HCT116 (cell line): ENCODE results near the gene PLA2G7. TPM values are rescaled to one million over a fixed set of nuclear protein-coding genes. Genes with fewer than 3 reads are reported as not detected.

ENCODE experiments used
- ATAC-seq: fragments of 200-7000 bp; cut with Tn5 transposase; 2 replicates; pipeline ENCODE4 v1.9.1; 2020; ENCODE audit warnings: mild to moderate bottlenecking, moderate library complexity
- BruUV-seq: library from RNA; stranded (reverse); fragments of 400-500 nt; replicated peaks from 2 replicates; lab custom pipeline; 2021; lab: Mats Ljungman, UMichigan
- CTCF ChIA-PET: fragments of 300-600 bp; sonication (Branson Sonifier 250); formaldehyde crosslinking; loops from one replicate; lab custom pipeline; 2021; ENCODE audit warnings: antibody characterized with exemption; lab: Charles Lee
- POLR2A ChIA-PET: fragments of 300-600, 350-600 bp; sonication (Branson Sonifier 250); formaldehyde crosslinking; loops from one replicate; lab custom pipeline; 2021; ENCODE audit warnings: antibody characterized with exemption; lab: Charles Lee
- RAD21 ChIA-PET, 2 experiments: fragments of 300-600 bp; sonication (Branson Sonifier 250); formaldehyde crosslinking; loops; one replicate each; lab custom pipeline; 2023; ENCODE audit warnings: low total read pairs in 2 of 2; ENCODE audit not compliant: uncharacterized antibody in 2 of 2, unreplicated experiment in 2 of 2, low non-redundant PET in 1 of 2; lab: Charles Lee
- DNase-seq: peaks from one replicate; pipeline ENCODE4 v3.0.0-alpha.2; 2010; ENCODE audit warnings: low read depth, low spot score
- H2AFZ ChIP-seq: fragments of 200-600 bp; shearing (Covaris generic), sonication (generic); 2 replicates; pipeline ENCODE4 v1.6.1; 2017; ENCODE audit warnings: low read depth, mixed run types, mixed read lengths, antibody characterized with exemption, low read length; ENCODE audit not compliant: poor library complexity, severe bottlenecking
- H3K27ac ChIP-seq: 2 replicates; pipeline ENCODE4 v1.5.1; 2012; ENCODE audit warnings: low read depth, low read length
- H3K27me3 ChIP-seq: fragments of 200-600 bp; sonication (generic); 2 replicates; pipeline ENCODE4 v1.6.1; 2016; ENCODE audit warnings: mixed run types, low read length, mixed read lengths; ENCODE audit not compliant: insufficient read depth
- H3K36me3 ChIP-seq, 2 experiments: fragments of 200-500 bp in 1 of 2; fragments of 200-600 bp in 1 of 2; sonication (Bioruptor generic) in 1 of 2; sonication (generic) in 1 of 2; 2 replicates each; pipeline versions ENCODE4 v1.5.1 to v1.6.1; 2014 to 2016; ENCODE audit warnings: low read length in 2 of 2, inconsistent platforms in 1 of 2, mixed read lengths in 1 of 2, mixed run types in 1 of 2; ENCODE audit not compliant: insufficient read depth in 2 of 2, control insufficient read depth in 1 of 2
- H3K4me1 ChIP-seq, 2 experiments: fragments of 200-600 bp in 1 of 2; sonication (generic) in 1 of 2; 2 replicates each; pipeline versions ENCODE4 v1.5.1 to v1.6.1; 2012 to 2017; ENCODE audit warnings: low read length in 2 of 2, inconsistent platforms in 1 of 2, mild to moderate bottlenecking in 1 of 2, mixed read lengths in 1 of 2, mixed run types in 1 of 2, moderate library complexity in 1 of 2; ENCODE audit not compliant: insufficient read depth in 2 of 2, control insufficient read depth in 1 of 2
- H3K4me2 ChIP-seq: fragments of 200-600 bp; sonication (generic); 2 replicates; pipeline ENCODE4 v1.6.1; 2017; ENCODE audit warnings: mixed run types, low read length, mixed read lengths
- H3K4me3 ChIP-seq, 2 experiments: fragments of 200-600 bp in 1 of 2; sonication (generic) in 1 of 2; replicated peaks in 1 of 2; 2 replicates each; pipeline ENCODE4 v1.5.1; 2011 to 2016; ENCODE audit warnings: low read length in 2 of 2, control low read depth in 1 of 2, low read depth in 1 of 2, mild to moderate bottlenecking in 1 of 2, mixed read lengths in 1 of 2, mixed run types in 1 of 2
- H3K79me2 ChIP-seq: fragments of 200-600 bp; sonication (generic); 2 replicates; pipeline ENCODE4 v1.6.1; 2017; ENCODE audit warnings: mild to moderate bottlenecking, mixed run types, low read length, moderate library complexity, mixed read lengths; ENCODE audit not compliant: insufficient read depth
- H3K9ac ChIP-seq: fragments of 200-600 bp; sonication (generic); 2 replicates; pipeline ENCODE4 v1.6.1; 2016; ENCODE audit warnings: low read length, mixed read lengths
- H3K9me2 ChIP-seq: fragments of 200-600 bp; sonication (generic), shearing (Covaris generic); 2 replicates; pipeline ENCODE4 v1.6.1; 2017; ENCODE audit warnings: mixed run types, mild to moderate bottlenecking, moderate library complexity; ENCODE audit not compliant: insufficient read depth
- H3K9me3 ChIP-seq, 2 experiments: fragments of 200-500 bp in 1 of 2; fragments of 200-600 bp in 1 of 2; sonication (Bioruptor generic) in 1 of 2; sonication (generic) in 1 of 2; 2 replicates each; pipeline ENCODE4 v1.6.1; 2014 to 2017; ENCODE audit warnings: low read length in 2 of 2, mixed read lengths in 2 of 2, inconsistent platforms in 1 of 2, low read depth in 1 of 2, mild to moderate bottlenecking in 1 of 2, mixed run types in 1 of 2, moderate library complexity in 1 of 2; ENCODE audit not compliant: control insufficient read depth in 1 of 2, insufficient read depth in 1 of 2
- H4K20me1 ChIP-seq: fragments of 200-600 bp; sonication (generic), shearing (Covaris generic); 2 replicates; pipeline ENCODE4 v1.6.1; 2017; ENCODE audit warnings: mixed run types, mild to moderate bottlenecking, moderate library complexity; ENCODE audit not compliant: insufficient read depth
- ATF3 ChIP-seq: IDR thresholded peaks from 2 replicates; pipeline ENCODE4 v1.6.1; 2012
- EGR1 ChIP-seq: IDR thresholded peaks from 2 replicates; pipeline ENCODE4 v1.6.1; 2012; ENCODE audit warnings: low read depth
- ELF1 ChIP-seq: IDR thresholded peaks from 2 replicates; pipeline ENCODE4 v1.6.1; 2012; ENCODE audit warnings: low read depth, borderline replicate concordance
- EZH2 ChIP-seq: fragments of 200-600 bp; sonication (generic); IDR thresholded peaks from 2 replicates; pipeline ENCODE4 v1.6.1; 2017; ENCODE audit warnings: antibody characterized with exemption, mixed run types
- EZH2phosphoT487 ChIP-seq: fragments of 200-600 bp; IDR thresholded peaks from 2 replicates; pipeline ENCODE4 v1.6.1; 2018; ENCODE audit warnings: antibody characterized with exemption, borderline replicate concordance
- FOSL1 ChIP-seq: IDR thresholded peaks from 2 replicates; pipeline ENCODE4 v1.6.1; 2012; ENCODE audit warnings: low read depth
- JUND ChIP-seq: IDR thresholded peaks from 2 replicates; pipeline ENCODE4 v1.6.1; 2012
- POLR2A ChIP-seq: IDR thresholded peaks from 2 replicates; pipeline ENCODE4 v1.7.0; 2011; ENCODE audit warnings: borderline replicate concordance; ENCODE audit not compliant: insufficient read depth, insufficient read length; ENCODE audit errors: extremely low read depth
- REST ChIP-seq: IDR thresholded peaks from 2 replicates; pipeline ENCODE4 v1.6.1; 2012; ENCODE audit warnings: low read depth
- SP1 ChIP-seq: IDR thresholded peaks from 2 replicates; pipeline ENCODE4 v1.6.1; 2012; ENCODE audit warnings: low read depth
- SRF ChIP-seq: IDR thresholded peaks from 2 replicates; pipeline ENCODE4 v1.6.1; 2012; ENCODE audit warnings: low read depth
- YY1 ChIP-seq: IDR thresholded peaks from 2 replicates; pipeline ENCODE4 v1.6.1; 2011; ENCODE audit warnings: low read length, low read depth, moderate library complexity, mild to moderate bottlenecking; ENCODE audit not compliant: insufficient replicate concordance; ENCODE audit errors: extremely low read depth
- ZBTB33 ChIP-seq: IDR thresholded peaks from 2 replicates; pipeline ENCODE4 v1.6.1; 2011; ENCODE audit warnings: mild to moderate bottlenecking, low read length, moderate library complexity; ENCODE audit not compliant: insufficient replicate concordance; ENCODE audit errors: extremely low read depth
- ZNF274 ChIP-seq: fragments of 200-500 bp; sonication (Bioruptor generic); IDR thresholded peaks from 2 replicates; pipeline ENCODE4 v1.6.1; 2014; ENCODE audit warnings: mild to moderate bottlenecking, low read depth, low read length, inconsistent platforms
- intact Hi-C: fragments of 100-400 bp; cut with micrococcal nuclease; formaldehyde crosslinking; loops from 2 replicates; pipeline ENCODE4 v1.10.0; 2022
- total RNA-seq: library from RNA; stranded (reverse); gene quantifications from one replicate; pipeline ENCODE4 v1.2.1, GENCODE V29; 2021; ENCODE audit not compliant: unreplicated experiment
- TF ChIP-seq, protein P1 (sequence below): IDR thresholded peaks from 2 replicates; pipeline ENCODE4 v1.6.1; 2012

The PLA2G7 gene
- total RNA-seq, 1 experiment from 2014 or later = 2.8 TPM

GRCh38 chr6:46711491-46711890, 23.7 kb downstream of the PLA2G7 start:
- POLR2A ChIA-PET = no interaction called here
- BruUV-seq = no TSS peak

More at GRCh38 chr6:46711491-46711890, 23.7 kb downstream of the PLA2G7 start:
- H3K36me3 ChIP-seq = no peaks in the 10 kb centered on the region
- H3K9me2 ChIP-seq = no peaks in the 10 kb centered on the region
- no peak overlapping the region for H3K27ac ChIP-seq
- ChIA-PET RAD21 (no interaction called here), CTCF (no interaction called here)
- H3K27me3 ChIP-seq = no peaks in the 10 kb centered on the region
- no peaks in the 10 kb centered on the region for H4K20me1 ChIP-seq
- H3K4me1 ChIP-seq = peaks cover 0 to 7% of the 10 kb centered on the region in 2 experiments; a peak in 2 of 4 replicates
- H3K79me2 ChIP-seq = no peaks in the 10 kb centered on the region
- TF ChIP-seq FOSL1 (no peak), ZNF274 (no peak), ZBTB33 (no peak), JUND (no peak), YY1 (no peak), ATF3 (no peak), POLR2A (no peak), REST (no peak), SP1 (no peak), EZH2 (no peak), SRF (no peak), EZH2phosphoT487 (no peak), ELF1 (no peak), EGR1 (no peak)
- TF ChIP-seq, protein P1, sequence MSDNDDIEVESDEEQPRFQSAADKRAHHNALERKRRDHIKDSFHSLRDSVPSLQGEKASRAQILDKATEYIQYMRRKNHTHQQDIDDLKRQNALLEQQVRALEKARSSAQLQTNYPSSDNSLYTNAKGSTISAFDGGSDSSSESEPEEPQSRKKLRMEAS = no peak
- H2AFZ ChIP-seq = no peak overlapping the region
- no peak for ATAC-seq
- H3K4me2 ChIP-seq = no peak overlapping the region
- H3K9me3 ChIP-seq = no peaks in the 10 kb centered on the region
- H3K9ac ChIP-seq = no peak overlapping the region
- intact Hi-C loops = no loop called here
- no peak for DNase-seq
- no peak overlapping the region for H3K4me3 ChIP-seq
